WTC11 (cell line): Measurements from ENCODE around the gene CHRNA4. TPM values are rescaled to one million over a fixed set of nuclear protein-coding genes. Genes with fewer than 3 reads are reported as not detected.

Experiments used
- ATAC-seq: fragments of 200-7000 bp; cut with Tn5 transposase; 2 replicates; pipeline ENCODE4 v1.10.0; 2021; ENCODE audit warnings: mild to moderate bottlenecking, moderate library complexity
- CTCF ChIA-PET: fragments of 300-600 bp; sonication (Branson Sonifier 250); formaldehyde crosslinking; loops from one replicate; lab custom pipeline; 2021; ENCODE audit warnings: antibody characterized with exemption; lab: Charles Lee
- POLR2A ChIA-PET: fragments of 350-600 bp; sonication (Branson Sonifier 250); formaldehyde crosslinking; loops from one replicate; lab custom pipeline; 2021; ENCODE audit warnings: antibody characterized with exemption; lab: Charles Lee
- DNase-seq: peaks from one replicate; pipeline ENCODE4 v3.0.0; 2021; ENCODE audit warnings: low spot score
- H3K27ac Mint-ChIP-seq: 2 replicates; pipeline ENCODE4 v1.8.0; 2021; ENCODE audit warnings: mixed read lengths
- H3K27me3 Mint-ChIP-seq: 2 replicates; pipeline ENCODE4 v1.8.0; 2021; ENCODE audit warnings: low read depth, mild to moderate bottlenecking, moderate library complexity, mixed read lengths
- H3K36me3 Mint-ChIP-seq: 2 replicates; pipeline ENCODE4 v1.8.0; 2021; ENCODE audit warnings: mixed read lengths
- H3K4me1 Mint-ChIP-seq: 2 replicates; pipeline ENCODE4 v1.8.0; 2022; ENCODE audit warnings: mixed read lengths
- H3K4me3 Mint-ChIP-seq: 2 replicates; pipeline ENCODE4 v1.8.0; 2021; ENCODE audit warnings: mild to moderate bottlenecking, moderate library complexity, mixed read lengths
- H3K9me3 Mint-ChIP-seq: 2 replicates; pipeline ENCODE4 v1.8.0; 2021; ENCODE audit warnings: mixed read lengths
- ATF1 ChIP-seq: sonication (generic); formaldehyde crosslinking; IDR thresholded peaks from 2 replicates; pipeline ENCODE4 v1.8.1; 2023; ENCODE audit warnings: mild to moderate bottlenecking, moderate library complexity, missing genetic modification reagents
- FOXK1 ChIP-seq: sonication (generic); formaldehyde crosslinking; IDR thresholded peaks from 2 replicates; pipeline ENCODE4 v1.8.0; 2022; ENCODE audit warnings: mild to moderate bottlenecking, moderate library complexity, missing genetic modification reagents
- GRHL2 ChIP-seq: fragments of 250-450 bp; sonication (Bioruptor Pico); IDR thresholded peaks from 2 replicates; pipeline ENCODE4 v1.8.0; 2022; ENCODE audit warnings: mild to moderate bottlenecking, moderate library complexity; ENCODE audit not compliant: insufficient replicate concordance, severe bottlenecking
- HMGA2 ChIP-seq: fragments of 250-450 bp; sonication (Bioruptor Pico); IDR thresholded peaks from 2 replicates; pipeline ENCODE4 v1.4.0; 2021; ENCODE audit warnings: mild to moderate bottlenecking, moderate library complexity
- JUN ChIP-seq: sonication (generic); formaldehyde crosslinking; IDR thresholded peaks from 2 replicates; pipeline ENCODE4 v1.8.0; 2023; ENCODE audit warnings: mild to moderate bottlenecking, missing genetic modification reagents
- NFYB ChIP-seq: sonication (generic); formaldehyde crosslinking; conservative IDR thresholded peaks from 2 replicates; pipeline ENCODE4 v1.8.0; 2022; ENCODE audit warnings: low read depth, missing genetic modification reagents
- NR3C1 ChIP-seq: sonication (generic); formaldehyde crosslinking; conservative IDR thresholded peaks from 2 replicates; pipeline ENCODE4 v1.8.1; 2023; ENCODE audit warnings: low read depth, mild to moderate bottlenecking, missing genetic modification reagents
- RORB ChIP-seq: fragments of 250-450 bp; sonication (Bioruptor Pico); IDR thresholded peaks from 2 replicates; pipeline ENCODE4 v1.9.0; 2021; ENCODE audit warnings: mild to moderate bottlenecking
- SMAD4 ChIP-seq: sonication (generic); formaldehyde crosslinking; IDR thresholded peaks from 2 replicates; pipeline ENCODE4 v1.8.0; 2022; ENCODE audit warnings: mild to moderate bottlenecking, missing genetic modification reagents
- TEAD1 ChIP-seq: sonication (generic); formaldehyde crosslinking; IDR thresholded peaks from 2 replicates; pipeline ENCODE4 v1.8.0; 2022; ENCODE audit warnings: mild to moderate bottlenecking, missing genetic modification reagents
- ZNF423 ChIP-seq: fragments of 250-450 bp; sonication (Bioruptor Pico); IDR thresholded peaks from 2 replicates; pipeline ENCODE4 v2.1.2; 2022; ENCODE audit warnings: mild to moderate bottlenecking, moderate library complexity
- ZNF671 ChIP-seq: fragments of 250-450 bp; sonication (Bioruptor Pico); IDR thresholded peaks from 2 replicates; pipeline ENCODE4 v1.8.0; 2021; ENCODE audit warnings: mild to moderate bottlenecking
- total RNA-seq: library from RNA; stranded (reverse); gene quantifications from 3 replicates; pipeline ENCODE4 v1.2.3, GENCODE V29; 2021
- TF ChIP-seq, protein P1 (sequence below): sonication (generic); formaldehyde crosslinking; IDR thresholded peaks from 2 replicates; pipeline ENCODE4 v1.8.1; 2023; ENCODE audit warnings: mild to moderate bottlenecking, moderate library complexity, missing genetic modification reagents
- TF ChIP-seq, protein P2 (sequence below): fragments of 250-450 bp; sonication (Bioruptor Pico); conservative IDR thresholded peaks from 2 replicates; pipeline ENCODE4 v1.9.0; 2021; ENCODE audit warnings: mild to moderate bottlenecking
- TF ChIP-seq, protein P3 (sequence below): sonication (generic); formaldehyde crosslinking; IDR thresholded peaks from 2 replicates; pipeline ENCODE4 v1.8.1; 2022; ENCODE audit warnings: mild to moderate bottlenecking, missing genetic modification reagents, moderate library complexity, borderline replicate concordance
- TF ChIP-seq, protein P4 (sequence below): sonication (generic); formaldehyde crosslinking; conservative IDR thresholded peaks from 2 replicates; pipeline ENCODE4 v1.8.1; 2023; ENCODE audit warnings: mild to moderate bottlenecking, low read depth, missing genetic modification reagents, moderate library complexity
- TF ChIP-seq, protein P5 (sequence below): sonication (generic); formaldehyde crosslinking; IDR thresholded peaks from 2 replicates; pipeline ENCODE4 v1.8.1; 2022; ENCODE audit warnings: low read depth, missing genetic modification reagents, borderline replicate concordance

The CHRNA4 gene
- total RNA-seq, 1 experiment from 2014 or later = 2.5 TPM

DNA sequence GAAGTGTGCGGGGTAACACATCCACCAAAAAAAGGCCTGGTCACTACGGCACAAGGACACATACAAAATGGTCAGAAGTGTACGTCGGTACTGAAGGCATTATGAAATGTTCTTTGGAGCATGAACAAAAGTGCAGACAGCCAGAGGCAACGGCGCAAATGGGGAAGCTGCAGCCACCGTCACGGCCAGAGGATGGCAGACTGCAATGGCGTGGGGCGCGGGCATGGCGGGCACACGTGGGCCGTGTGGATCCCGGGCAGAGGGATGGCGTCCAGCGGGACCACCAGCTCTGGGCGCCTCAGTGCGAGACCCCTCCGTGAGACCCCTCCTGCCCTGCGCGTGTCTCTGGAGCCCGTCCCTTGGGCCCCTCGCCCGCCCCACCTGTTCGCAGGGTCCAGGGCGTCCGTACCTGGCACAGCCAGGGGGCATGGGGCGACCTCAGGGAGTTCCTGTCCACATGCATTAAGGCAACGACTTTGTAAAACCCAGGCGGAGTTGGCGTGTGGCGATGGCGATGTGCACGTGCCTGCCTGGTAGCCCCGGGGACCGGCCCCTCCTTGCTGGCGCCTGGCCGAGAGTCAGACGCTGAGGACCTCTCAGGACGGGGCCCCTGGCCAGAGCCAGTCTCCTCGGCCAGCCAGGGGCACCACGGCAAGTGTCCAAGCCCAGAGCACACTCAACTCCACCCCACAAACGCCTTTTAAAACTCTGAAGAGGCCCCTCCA lies 39.5 kb upstream of the CHRNA4 start:
- no peaks in the 10 kb centered on the region for H3K9me3 Mint-ChIP-seq
- H3K4me1 Mint-ChIP-seq = peaks cover 12% of the 10 kb centered on the region
- DNase-seq (no peak), ATAC-seq (no peak)
- ChIA-PET CTCF (interaction anchor here (0.7 kb wide), 1 partner anchor 19 kb away, joined by 4 read pairs; no protein-coding TSS in a partner anchor), POLR2A (no interaction called here)
- TF ChIP-seq JUN (CRISPR knock-in tag) (no peak), TEAD1 (CRISPR knock-in tag) (no peak)
- no peaks in the 10 kb centered on the region for H3K36me3 Mint-ChIP-seq
- H3K27ac Mint-ChIP-seq = no peak overlapping the region
- H3K4me3 Mint-ChIP-seq = no peak overlapping the region
- no peaks in the 10 kb centered on the region for H3K27me3 Mint-ChIP-seq

DNA sequence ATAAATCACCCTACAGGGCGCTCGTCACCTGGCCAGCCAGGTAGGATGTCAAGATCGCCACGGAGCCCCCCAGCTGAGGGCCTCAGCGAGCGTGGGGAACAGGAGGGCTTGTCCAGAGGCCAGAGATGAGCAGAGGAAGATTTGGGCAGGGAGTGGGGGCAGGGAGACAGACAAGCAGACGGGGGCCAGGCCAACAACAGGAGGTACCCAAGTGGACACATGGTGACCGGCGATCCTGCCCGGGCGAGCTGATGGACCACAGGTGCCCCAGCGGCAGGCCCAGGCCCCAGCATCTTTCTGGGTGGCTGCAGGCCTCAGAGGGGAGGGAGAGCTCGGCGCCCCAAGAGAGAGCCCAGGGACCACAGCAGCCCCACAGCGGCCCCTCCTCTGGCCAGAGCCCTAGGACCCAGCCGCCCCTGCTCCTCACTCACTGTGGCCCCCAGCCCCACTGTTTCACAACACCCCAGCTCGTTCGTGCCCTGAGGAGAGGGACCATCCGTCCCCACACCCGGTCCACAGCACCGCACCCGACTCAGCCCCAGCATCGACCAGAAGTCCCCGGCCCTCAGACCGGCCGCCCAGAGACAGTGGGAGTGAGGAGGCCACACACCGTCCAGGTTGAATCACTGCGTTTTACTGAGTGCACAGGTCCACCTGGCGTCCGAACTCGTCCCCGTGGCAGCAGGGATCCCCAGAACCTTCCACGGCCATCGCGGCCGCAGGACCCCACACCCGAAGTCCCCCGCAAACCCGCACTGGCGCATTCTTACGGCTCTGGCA lies 38.6 kb upstream of the CHRNA4 start:
- no peaks in the 10 kb centered on the region for H3K36me3 Mint-ChIP-seq
- POLR2A ChIA-PET = no interaction called here
- H3K27me3 Mint-ChIP-seq = no peaks in the 10 kb centered on the region; the same call in 1 of the 2 replicates
- TF ChIP-seq FOXK1 (no peak), NR3C1 (no peak), HMGA2 (CRISPR knock-in tag) (no peak), NFYB (CRISPR knock-in tag) (no peak), ZNF671 (CRISPR knock-in tag) (no peak), RORB (no peak)
- TF ChIP-seq, protein P1, sequence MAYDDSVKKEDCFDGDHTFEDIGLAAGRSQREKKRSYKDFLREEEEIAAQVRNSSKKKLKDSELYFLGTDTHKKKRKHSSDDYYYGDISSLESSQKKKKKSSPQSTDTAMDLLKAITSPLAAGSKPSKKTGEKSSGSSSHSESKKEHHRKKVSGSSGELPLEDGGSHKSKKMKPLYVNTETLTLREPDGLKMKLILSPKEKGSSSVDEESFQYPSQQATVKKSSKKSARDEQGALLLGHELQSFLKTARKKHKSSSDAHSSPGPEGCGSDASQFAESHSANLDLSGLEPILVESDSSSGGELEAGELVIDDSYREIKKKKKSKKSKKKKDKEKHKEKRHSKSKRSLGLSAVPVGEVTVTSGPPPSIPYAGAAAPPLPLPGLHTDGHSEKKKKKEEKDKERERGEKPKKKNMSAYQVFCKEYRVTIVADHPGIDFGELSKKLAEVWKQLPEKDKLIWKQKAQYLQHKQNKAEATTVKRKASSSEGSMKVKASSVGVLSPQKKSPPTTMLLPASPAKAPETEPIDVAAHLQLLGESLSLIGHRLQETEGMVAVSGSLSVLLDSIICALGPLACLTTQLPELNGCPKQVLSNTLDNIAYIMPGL = no peak
- TF ChIP-seq, protein P2, sequence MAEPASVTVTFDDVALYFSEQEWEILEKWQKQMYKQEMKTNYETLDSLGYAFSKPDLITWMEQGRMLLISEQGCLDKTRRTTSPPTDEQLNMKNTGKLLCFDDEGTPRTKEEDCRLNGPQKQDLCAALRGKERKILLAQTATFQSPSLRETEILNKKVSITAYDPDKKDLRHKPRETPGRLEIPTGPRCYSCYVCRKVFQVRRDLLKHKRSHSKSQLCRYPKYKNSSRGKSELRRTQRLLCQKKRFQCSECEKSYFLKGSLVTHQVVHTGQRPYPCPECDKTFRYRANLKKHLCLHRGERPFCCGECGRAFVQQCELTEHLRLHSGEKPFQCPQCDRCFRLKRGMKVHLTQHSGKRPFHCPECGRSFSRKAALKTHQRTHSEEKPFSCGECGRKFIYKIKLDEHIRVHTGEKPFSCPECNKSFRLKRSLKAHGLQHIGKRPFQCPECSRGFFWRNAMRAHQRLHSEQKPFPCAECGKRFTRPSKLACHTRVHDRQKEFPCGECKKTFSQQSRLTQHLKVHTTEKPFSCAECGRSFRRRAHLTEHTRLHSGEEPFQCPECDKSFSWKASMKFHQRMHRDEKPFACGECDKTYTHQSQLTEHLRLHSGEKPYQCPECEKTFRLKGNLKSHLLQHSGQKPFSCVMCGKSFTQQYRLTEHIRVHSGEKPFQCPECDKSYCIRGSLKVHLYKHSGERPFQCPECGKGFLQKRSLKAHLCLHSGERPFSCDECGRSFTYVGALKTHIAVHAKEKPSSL (CRISPR knock-in tag) = no peak
- no peak for DNase-seq
- ATAC-seq = no peak
- H3K4me3 Mint-ChIP-seq = no peak overlapping the region
- no peak overlapping the region for H3K27ac Mint-ChIP-seq
- CTCF ChIA-PET = interaction anchor here (0.7 to 1.2 kb wide), 2 partner anchors 18 to 91 kb away, joined by 4 read pairs; no protein-coding TSS in a partner anchor
- peaks cover 21% of the 10 kb centered on the region for H3K4me1 Mint-ChIP-seq
- H3K9me3 Mint-ChIP-seq = no peaks in the 10 kb centered on the region

DNA sequence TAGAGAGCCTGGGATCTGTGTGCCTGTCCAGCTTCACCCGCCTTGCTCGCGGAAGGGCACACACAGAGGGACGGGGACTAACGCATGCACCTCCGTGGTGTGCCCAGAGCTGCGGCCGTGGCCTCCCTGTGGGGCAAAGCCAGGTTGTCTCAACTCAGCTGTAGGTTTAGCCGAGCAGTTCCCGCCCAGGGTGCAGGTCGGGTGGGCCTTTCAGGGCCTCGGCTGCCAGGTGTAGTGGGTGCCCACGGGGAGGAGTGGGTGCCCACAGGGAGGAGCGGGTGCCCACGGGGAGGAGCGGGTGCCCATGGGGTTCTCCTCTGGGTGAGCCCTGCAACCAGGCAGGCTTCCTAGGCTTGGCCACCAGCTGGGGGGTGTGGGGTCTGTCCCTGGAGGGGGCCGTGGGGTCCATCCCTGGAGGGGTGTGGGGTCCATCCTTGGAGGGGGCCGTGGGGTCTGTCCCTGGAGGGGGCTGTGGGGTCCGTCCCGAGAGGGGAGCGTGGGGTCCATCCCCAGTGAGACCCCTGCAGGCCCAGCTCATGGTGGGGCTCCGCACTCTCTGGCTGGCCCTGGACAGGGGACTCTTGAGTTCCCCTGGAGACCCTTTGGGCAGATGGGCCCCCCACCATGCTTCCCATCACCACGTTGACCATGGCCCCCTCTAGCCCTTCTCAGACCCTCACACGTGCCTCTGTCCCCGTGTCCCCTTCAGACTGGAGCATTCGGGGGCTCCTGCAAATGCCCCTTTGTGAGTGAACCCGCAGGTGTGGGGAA lies 37.8 kb upstream of the CHRNA4 start:
- no peak for TF ChIP-seq ATF1
- no peak for TF ChIP-seq ZNF423
- TF ChIP-seq SMAD4 (CRISPR knock-in tag) = no peak
- TF ChIP-seq, protein P3, sequence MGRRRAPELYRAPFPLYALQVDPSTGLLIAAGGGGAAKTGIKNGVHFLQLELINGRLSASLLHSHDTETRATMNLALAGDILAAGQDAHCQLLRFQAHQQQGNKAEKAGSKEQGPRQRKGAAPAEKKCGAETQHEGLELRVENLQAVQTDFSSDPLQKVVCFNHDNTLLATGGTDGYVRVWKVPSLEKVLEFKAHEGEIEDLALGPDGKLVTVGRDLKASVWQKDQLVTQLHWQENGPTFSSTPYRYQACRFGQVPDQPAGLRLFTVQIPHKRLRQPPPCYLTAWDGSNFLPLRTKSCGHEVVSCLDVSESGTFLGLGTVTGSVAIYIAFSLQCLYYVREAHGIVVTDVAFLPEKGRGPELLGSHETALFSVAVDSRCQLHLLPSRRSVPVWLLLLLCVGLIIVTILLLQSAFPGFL = no peak
- no peak for TF ChIP-seq GRHL2
- TF ChIP-seq, protein P4, sequence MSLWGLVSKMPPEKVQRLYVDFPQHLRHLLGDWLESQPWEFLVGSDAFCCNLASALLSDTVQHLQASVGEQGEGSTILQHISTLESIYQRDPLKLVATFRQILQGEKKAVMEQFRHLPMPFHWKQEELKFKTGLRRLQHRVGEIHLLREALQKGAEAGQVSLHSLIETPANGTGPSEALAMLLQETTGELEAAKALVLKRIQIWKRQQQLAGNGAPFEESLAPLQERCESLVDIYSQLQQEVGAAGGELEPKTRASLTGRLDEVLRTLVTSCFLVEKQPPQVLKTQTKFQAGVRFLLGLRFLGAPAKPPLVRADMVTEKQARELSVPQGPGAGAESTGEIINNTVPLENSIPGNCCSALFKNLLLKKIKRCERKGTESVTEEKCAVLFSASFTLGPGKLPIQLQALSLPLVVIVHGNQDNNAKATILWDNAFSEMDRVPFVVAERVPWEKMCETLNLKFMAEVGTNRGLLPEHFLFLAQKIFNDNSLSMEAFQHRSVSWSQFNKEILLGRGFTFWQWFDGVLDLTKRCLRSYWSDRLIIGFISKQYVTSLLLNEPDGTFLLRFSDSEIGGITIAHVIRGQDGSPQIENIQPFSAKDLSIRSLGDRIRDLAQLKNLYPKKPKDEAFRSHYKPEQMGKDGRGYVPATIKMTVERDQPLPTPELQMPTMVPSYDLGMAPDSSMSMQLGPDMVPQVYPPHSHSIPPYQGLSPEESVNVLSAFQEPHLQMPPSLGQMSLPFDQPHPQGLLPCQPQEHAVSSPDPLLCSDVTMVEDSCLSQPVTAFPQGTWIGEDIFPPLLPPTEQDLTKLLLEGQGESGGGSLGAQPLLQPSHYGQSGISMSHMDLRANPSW (CRISPR knock-in tag) = no peak
- TF ChIP-seq, protein P5, sequence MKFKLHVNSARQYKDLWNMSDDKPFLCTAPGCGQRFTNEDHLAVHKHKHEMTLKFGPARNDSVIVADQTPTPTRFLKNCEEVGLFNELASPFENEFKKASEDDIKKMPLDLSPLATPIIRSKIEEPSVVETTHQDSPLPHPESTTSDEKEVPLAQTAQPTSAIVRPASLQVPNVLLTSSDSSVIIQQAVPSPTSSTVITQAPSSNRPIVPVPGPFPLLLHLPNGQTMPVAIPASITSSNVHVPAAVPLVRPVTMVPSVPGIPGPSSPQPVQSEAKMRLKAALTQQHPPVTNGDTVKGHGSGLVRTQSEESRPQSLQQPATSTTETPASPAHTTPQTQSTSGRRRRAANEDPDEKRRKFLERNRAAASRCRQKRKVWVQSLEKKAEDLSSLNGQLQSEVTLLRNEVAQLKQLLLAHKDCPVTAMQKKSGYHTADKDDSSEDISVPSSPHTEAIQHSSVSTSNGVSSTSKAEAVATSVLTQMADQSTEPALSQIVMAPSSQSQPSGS (CRISPR knock-in tag) = no peak
- ChIA-PET CTCF (interaction anchor here (1.2 kb wide), 2 partner anchors 90 to 176 kb away, joined by 4 to 5 read pairs; no protein-coding TSS in a partner anchor), POLR2A (no interaction called here)
- Mint-ChIP-seq H3K36me3 (no peaks in the 10 kb centered on the region), H3K27ac (no peak overlapping the region), H3K9me3 (no peaks in the 10 kb centered on the region), H3K4me3 (no peak overlapping the region), H3K27me3 (no peaks in the 10 kb centered on the region; the same call in 1 of the 2 replicates), H3K4me1 (peaks cover 28% of the 10 kb centered on the region)
- DNase-seq (no peak), ATAC-seq (no peak)
